ENCODE data around the gene LEPROT. TPM values are rescaled to one million over a fixed set of nuclear protein-coding genes. Genes with fewer than 3 reads are reported as not detected.
"Not testable (repeated sequence)": the region's sequence is repeated elsewhere in the genome, so short reads cannot be mapped to it uniquely, and the experiment has no call there.

LEPROT gene, protein sequence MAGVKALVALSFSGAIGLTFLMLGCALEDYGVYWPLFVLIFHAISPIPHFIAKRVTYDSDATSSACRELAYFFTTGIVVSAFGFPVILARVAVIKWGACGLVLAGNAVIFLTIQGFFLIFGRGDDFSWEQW
- 10 to 100 TPM; 19.6 to 23.3 TPM for total RNA-seq

DNA sequence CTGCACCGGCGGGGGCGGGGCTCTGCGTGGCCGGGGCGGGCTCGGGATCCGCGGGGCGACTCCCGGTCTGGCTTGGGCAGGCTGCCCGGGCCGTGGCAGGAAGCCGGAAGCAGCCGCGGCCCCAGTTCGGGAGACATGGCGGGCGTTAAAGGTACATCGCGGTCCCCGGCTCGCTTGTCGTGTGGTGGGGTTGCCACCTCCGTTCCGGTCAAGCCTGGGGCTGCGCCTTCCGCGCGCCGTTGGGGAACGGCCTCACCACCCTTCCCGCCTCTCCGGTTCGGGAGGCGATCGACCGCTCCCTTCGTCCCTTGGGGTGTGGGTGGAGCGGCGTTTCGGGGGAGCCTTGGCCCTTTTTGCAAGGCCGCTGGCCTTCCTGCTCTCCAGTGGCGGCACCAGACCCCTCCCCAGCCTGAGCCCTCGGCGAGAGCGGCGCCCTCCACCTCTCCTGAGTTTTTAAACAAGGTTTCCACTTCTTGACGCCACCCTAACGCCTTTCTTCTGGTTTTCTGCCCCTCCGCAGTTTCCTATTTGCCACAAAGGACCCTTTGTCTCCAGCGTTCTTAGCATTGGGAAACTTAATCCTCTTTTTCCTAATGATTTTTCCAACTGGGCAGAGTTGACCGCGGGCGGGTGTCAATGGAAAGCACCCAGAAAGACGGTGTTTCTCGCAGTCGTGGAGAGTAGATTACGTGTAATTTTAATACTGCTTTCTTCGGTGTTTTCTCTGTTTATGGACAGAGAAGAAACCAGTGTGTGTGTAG lies at the start of gene LEPROT, which contains the start of gene LEPR:
Gene LEPROT (plus strand): TSS at position 79 of the 761 bp plus-strand sequence. CDS start 57 bp downstream, at position 136.
Gene LEPR (plus strand): TSS at position 79 of the 761 bp plus-strand sequence. CDS start 144,898 bp downstream, outside the sequence.
- Mint-ChIP-seq H3K36me3 (ENCODE audit: low read depth) (peaks cover 16% of the 10 kb centered on the region), H3K27me3 (peaks cover 2% of the 10 kb centered on the region), H3K4me3 (no peak within 1 kb of the TSS), H3K27ac (peak within 1 kb of the TSS; percentile 91), H3K9me3 (no peaks in the 10 kb centered on the region), H3K4me1 (peaks cover 28% of the 10 kb centered on the region)
- POLR2A ChIA-PET: interaction anchor here (0.6 kb wide), 2 partner anchors 205 to 459 kb away, joined by 3 read pairs; no protein-coding TSS in a partner anchor
- CTCF ChIA-PET: interaction anchor here (1.1 to 2.4 kb wide), 4 partner anchors 11 to 173 kb away, joined by 4 to 7 read pairs (median 4); no protein-coding TSS in a partner anchor
- DNase-seq: no peak

DNA sequence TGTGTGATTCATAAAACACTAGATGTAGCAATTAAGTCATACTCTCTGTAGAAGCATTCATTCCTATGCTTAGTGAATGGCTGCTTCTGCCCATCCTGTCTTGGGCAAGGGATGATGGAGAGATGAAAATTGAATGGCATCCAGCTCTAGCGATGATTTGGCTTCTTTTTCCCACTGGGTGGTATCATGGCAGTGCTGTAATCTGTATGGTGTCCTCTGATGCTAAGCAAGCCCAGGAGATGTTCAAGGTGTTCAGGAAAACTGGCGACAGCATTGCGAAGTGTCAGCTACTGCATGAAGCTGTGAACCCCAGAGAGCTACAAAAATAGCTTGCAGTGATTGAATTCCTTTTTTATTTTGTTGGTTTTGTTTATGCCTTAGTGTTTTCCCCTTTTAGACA lies 48.9 kb upstream of the LEPROT start:
- Mint-ChIP-seq H3K27me3 (peaks cover 2% of the 10 kb centered on the region), H3K9me3 (no peaks in the 10 kb centered on the region), H3K27ac (no peak overlapping the region), H3K36me3 (ENCODE audit: low read depth) (peaks cover 2% of the 10 kb centered on the region), H3K4me3 (no peak overlapping the region), H3K4me1 (no peaks in the 10 kb centered on the region)
- CTCF ChIA-PET: interaction anchor here (1.5 to 1.6 kb wide), 2 partner anchors 8 to 31 kb away, joined by 3 to 5 read pairs; no protein-coding TSS in a partner anchor
- POLR2A ChIA-PET: no interaction called here
- no peak for DNase-seq

DNA sequence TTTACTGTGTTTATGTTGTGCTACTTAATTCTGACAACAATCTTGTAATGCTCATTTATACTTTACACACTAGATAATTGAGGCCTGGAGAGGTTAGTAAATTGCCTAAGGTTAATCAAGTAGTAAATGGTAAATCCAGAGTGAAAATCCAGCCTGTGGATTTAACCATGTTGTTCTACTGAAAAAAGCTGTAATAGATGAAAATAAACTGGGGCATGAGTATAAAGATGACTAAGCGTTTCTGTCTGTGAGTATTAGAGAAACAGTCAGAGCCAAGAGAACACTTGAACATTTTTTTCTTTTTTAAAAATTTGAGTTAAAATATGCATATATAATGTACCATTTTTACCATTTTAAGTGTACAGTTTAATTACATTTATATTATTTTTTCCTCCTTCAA lies 47.9 kb upstream of the LEPROT start:
- ChIA-PET POLR2A (no interaction called here), CTCF (interaction anchor here (1.6 kb wide), 1 partner anchor 32 kb away, joined by 5 read pairs; no protein-coding TSS in a partner anchor)
- Mint-ChIP-seq H3K4me3 (no peak overlapping the region), H3K36me3 (ENCODE audit: low read depth) (peaks cover 2% of the 10 kb centered on the region), H3K4me1 (no peaks in the 10 kb centered on the region), H3K27me3 (peaks cover 2% of the 10 kb centered on the region), H3K9me3 (no peaks in the 10 kb centered on the region), H3K27ac (no peak overlapping the region)
- DNase-seq: no peak

DNA sequence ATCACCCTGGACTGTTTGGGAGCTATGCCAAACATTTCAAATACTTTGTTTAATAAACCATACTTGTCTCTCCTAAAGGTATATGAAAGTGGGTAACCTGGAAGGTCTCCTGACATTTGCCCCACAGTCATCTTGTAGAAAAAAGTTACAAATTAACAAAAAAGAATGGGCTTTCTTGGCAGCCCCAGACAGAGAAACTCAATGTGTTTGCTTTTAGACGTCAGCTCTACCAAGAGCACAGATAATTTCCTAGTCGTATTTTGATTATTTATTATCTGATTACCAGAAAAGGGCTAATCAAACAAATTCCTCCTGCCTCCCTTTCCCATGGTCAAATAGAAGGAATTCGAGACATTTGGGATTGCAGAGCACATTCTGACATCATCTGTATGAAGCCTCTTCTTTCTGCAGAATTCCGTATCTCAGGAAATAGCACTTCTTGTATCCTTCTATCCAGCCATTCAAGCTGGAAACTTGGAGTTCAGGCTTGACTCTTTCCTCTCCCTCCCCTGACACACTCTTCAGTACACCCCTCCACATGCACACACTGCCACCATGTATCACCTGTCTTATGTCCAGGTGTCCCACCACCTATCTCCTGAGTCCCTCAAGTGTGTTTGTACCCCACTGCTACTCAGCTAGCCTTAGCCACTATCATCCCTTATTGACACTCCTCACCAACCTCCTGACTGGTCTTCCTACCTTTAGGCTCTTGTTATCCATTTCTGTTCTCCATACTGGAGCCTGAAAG lies 42.8 kb upstream of the LEPROT start:
- H3K27me3 Mint-ChIP-seq: no peaks in the 10 kb centered on the region
- H3K9me3 Mint-ChIP-seq: no peaks in the 10 kb centered on the region
- H3K4me1 Mint-ChIP-seq: no peaks in the 10 kb centered on the region
- peaks cover 3% of the 10 kb centered on the region for H3K36me3 Mint-ChIP-seq (ENCODE audit: low read depth)
- H3K4me3 Mint-ChIP-seq: no peak overlapping the region
- DNase-seq: no peak
- ChIA-PET POLR2A (no interaction called here), CTCF (no interaction called here)
- H3K27ac Mint-ChIP-seq: no peak overlapping the region

DNA sequence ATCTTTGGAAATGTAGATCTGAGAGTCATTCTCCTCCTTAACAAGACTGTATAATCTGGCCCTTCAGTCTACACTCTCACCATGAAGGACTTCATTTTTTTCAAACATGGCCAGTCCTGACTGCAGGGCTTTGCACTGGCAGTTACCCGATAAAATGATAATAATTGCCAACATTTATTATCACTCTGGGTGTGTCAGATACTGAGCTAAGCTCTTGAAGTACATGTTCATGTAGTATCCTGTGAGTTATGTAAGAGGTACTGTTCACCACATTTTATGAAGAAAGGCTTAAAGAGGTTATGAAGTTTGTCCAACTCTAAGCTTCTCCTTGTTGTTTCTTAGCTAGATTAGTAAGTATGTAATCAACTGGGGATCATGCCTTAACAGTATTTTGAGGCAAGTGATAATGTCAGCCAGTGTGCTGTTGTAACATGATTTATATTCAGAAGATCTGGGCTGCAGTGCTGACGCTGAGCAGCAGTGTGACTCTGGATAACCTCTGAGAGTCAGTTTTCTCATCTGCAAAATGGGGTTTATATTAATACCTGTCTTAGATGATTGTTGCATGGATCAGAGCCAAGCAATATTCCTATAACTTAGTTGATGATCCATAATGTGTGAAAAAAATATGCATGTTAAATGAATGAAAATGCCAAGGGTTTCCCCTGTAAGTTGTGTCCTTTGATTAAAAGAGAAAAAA lies 42.1 kb upstream of the LEPROT start:
- no peaks in the 10 kb centered on the region for H3K4me1 Mint-ChIP-seq
- H3K9me3 Mint-ChIP-seq: no peaks in the 10 kb centered on the region
- H3K27ac Mint-ChIP-seq: no peak overlapping the region
- H3K36me3 Mint-ChIP-seq (ENCODE audit: low read depth): peaks cover 3% of the 10 kb centered on the region
- H3K27me3 Mint-ChIP-seq: no peaks in the 10 kb centered on the region
- no peak overlapping the region for H3K4me3 Mint-ChIP-seq
- ChIA-PET CTCF (no interaction called here), POLR2A (no interaction called here)
- no peak for DNase-seq

DNA sequence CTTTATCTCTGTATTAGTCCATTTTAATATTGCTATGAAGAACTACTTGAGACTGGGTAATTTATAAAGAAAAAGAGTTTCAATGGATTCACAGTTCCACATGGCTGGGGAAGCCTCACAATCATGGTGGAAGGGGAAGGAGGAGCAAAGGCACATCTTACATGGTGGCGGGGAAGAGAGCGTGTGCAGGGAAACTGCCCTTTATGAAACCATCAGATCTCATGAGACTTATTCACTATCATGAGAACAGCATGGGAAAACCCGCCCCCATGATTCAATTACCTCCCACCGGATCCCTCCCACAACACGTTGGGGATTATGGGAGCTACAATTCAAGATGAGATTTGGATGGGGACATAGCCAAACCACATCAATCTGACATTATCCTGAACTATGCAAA lies 36.0 kb upstream of the LEPROT start:
- H3K36me3 Mint-ChIP-seq (ENCODE audit: low read depth); H3K4me3 Mint-ChIP-seq; DNase-seq; H3K4me1 Mint-ChIP-seq; H3K27me3 Mint-ChIP-seq; H3K9me3 Mint-ChIP-seq; H3K27ac Mint-ChIP-seq; POLR2A ChIA-PET: not testable (repeated sequence)
- CTCF ChIA-PET: interaction anchor here (1.3 kb wide), 1 partner anchor 9 kb away, joined by 3 read pairs; no protein-coding TSS in a partner anchor

DNA sequence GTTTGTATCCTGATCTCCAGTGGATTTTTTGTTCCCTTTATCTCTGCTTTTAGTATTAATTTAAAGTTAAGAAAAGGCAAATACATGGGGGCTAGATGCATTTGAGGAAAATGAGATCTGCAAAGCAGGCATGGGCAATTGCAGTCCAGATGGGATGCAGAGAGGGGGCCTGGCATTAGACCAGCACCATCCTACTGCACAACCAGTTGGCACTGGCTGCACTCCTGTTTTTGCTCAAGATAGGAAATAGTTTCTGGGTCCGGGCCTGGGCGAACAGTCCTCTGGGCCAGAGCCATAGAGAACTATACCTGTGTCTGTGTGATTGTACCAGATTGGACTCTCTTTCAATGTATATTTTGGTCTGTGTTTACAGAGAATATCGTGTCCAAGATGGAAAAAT lies 34.0 kb upstream of the LEPROT start:
- peaks cover 19% of the 10 kb centered on the region for H3K4me1 Mint-ChIP-seq
- ChIA-PET CTCF (interaction anchor here (0.6 to 1.1 kb wide), 2 partner anchors 23 to 708 kb away, joined by 3 read pairs; no protein-coding TSS in a partner anchor), POLR2A (interaction anchor here (0.6 kb wide), 2 partner anchors 20 to 45 kb away, joined by 3 read pairs; no protein-coding TSS in a partner anchor)
- no peak overlapping the region for H3K27ac Mint-ChIP-seq
- H3K9me3 Mint-ChIP-seq: peaks cover 3% of the 10 kb centered on the region
- no peaks in the 10 kb centered on the region for H3K27me3 Mint-ChIP-seq
- DNase-seq: no peak
- H3K36me3 Mint-ChIP-seq (ENCODE audit: low read depth): peaks cover 9% of the 10 kb centered on the region
- no peak overlapping the region for H3K4me3 Mint-ChIP-seq

DNA sequence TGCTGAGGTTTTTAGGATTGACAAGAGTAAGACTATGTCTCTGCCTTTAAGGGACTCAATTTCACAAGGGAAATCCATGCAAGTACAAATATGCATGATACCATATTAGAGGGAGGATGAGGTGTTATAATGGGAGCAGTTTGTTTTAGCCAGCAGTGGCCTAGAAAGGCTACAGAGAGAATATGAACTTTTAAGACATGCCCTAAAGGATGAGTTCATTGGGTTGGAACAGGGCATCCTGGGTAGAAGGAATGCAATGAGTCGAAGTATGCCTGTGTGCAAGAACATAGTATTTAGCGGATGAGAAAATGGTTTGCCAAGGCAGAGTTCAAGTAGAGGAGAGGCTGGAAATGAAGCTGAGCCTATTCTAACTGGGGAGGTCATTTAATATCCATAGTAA lies 32.6 kb upstream of the LEPROT start:
- H3K36me3 Mint-ChIP-seq (ENCODE audit: low read depth): peaks cover 10% of the 10 kb centered on the region
- H3K4me3 Mint-ChIP-seq: no peak overlapping the region
- H3K4me1 Mint-ChIP-seq: peaks cover 25% of the 10 kb centered on the region

DNA sequence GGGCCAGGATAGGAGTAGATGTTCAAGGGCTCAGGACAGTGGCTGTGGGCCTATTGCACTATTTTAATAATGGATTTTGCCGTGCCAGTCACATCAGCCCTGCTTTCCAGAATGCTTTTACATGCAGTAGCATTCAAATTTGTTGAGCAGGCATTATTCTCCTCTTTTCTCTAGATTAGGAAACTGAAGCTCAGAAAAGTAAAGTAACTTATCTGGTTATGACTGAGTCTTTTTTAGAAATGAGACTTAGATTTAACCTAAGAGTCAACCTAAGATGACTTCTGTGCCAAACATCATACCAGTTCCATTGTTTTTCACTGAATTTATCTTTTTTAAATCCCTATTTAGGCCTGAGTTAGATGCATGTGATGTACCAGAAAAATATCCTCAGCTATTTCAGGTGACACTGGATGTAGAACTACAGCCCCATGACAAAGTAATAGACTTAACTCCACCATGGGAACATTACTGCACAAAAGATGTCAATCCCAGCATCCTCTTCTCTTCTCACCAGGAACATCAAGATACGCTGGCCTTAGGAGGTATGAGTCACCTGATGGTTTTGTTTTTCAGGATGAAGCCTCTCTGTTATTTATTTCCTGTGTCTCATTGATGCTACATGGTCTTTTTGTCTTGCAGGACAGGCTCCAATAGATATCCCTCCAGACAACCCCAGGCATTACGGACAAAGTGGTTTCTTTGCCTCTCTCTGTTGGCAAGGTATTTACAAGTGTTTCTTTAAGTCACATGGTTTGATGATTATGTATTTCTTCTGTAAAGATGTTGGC lies 31.4 kb upstream of the LEPROT start:
- DNase-seq: no peak
- no peaks in the 10 kb centered on the region for H3K27me3 Mint-ChIP-seq
- H3K27ac Mint-ChIP-seq: no peak overlapping the region
- H3K4me3 Mint-ChIP-seq: no peak overlapping the region
- peaks cover 36% of the 10 kb centered on the region for H3K4me1 Mint-ChIP-seq
- ChIA-PET CTCF (no interaction called here), POLR2A (no interaction called here)
- peaks cover 10% of the 10 kb centered on the region for H3K36me3 Mint-ChIP-seq (ENCODE audit: low read depth)
- H3K9me3 Mint-ChIP-seq: peaks cover 3% of the 10 kb centered on the region

More for the DNA sequence above, 32.6 kb upstream of the LEPROT start:
- no peak overlapping the region for H3K27ac Mint-ChIP-seq
- CTCF ChIA-PET: no interaction called here
- no peaks in the 10 kb centered on the region for H3K27me3 Mint-ChIP-seq
- DNase-seq: no peak
- POLR2A ChIA-PET: no interaction called here
- H3K9me3 Mint-ChIP-seq: peaks cover 3% of the 10 kb centered on the region

DNA sequence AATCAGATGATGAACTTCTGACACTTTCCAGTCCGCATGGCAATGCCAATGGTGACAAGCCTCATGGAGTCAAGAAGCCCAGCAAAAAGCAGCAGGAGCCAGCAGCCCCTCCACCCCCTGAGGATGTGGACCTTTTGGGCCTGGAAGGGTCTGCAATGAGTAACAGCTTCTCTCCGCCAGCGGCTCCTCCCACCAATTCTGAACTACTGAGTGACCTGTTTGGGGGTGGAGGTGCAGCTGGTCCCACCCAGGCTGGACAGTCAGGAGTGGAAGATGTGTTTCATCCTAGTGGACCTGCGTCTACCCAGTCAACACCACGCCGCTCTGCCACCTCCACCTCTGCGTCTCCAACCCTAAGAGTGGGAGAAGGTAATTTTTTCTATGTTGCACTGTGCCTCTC lies 28.0 kb upstream of the LEPROT start:
- Mint-ChIP-seq H3K27me3 (no peaks in the 10 kb centered on the region), H3K9me3 (no peaks in the 10 kb centered on the region), H3K4me3 (no peak overlapping the region), H3K27ac (peak overlapping the region; percentile 26), H3K4me1 (peaks cover 66% of the 10 kb centered on the region), H3K36me3 (ENCODE audit: low read depth) (peaks cover 16% of the 10 kb centered on the region)
- ChIA-PET POLR2A (no interaction called here), CTCF (interaction anchor here (1.2 kb wide), 1 partner anchor 21 kb away, joined by 3 read pairs; no protein-coding TSS in a partner anchor)
- no peak for DNase-seq

DNA sequence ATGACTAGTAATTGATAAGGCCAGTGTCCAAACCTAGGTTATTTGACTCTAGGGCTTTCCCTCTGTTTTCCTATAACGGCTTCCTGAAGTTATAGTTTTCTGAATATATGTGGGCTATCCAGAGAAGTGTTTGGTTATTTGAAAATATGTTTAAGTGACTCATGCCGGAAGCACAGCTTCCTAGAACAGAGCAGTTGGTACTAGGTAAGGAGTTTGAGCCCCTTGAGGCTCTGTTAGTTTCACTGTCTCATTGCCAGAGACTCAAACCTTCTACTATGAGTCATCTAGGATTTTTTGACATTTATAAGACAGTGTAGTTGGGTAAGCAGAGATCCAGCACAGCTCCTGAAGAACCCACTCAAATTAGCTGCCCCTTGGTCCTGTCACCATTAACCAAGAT lies 27.1 kb upstream of the LEPROT start:
- Mint-ChIP-seq H3K27me3 (no peaks in the 10 kb centered on the region), H3K9me3 (no peaks in the 10 kb centered on the region), H3K36me3 (ENCODE audit: low read depth) (peaks cover 16% of the 10 kb centered on the region), H3K4me1 (peaks cover 73% of the 10 kb centered on the region), H3K4me3 (no peak overlapping the region), H3K27ac (peak overlapping the region; percentile 62)
- DNase-seq: peak; percentile 26
- ChIA-PET POLR2A (interaction anchor here (0.7 kb wide), 1 partner anchor 419 kb away, joined by 4 read pairs; no protein-coding TSS in a partner anchor), CTCF (interaction anchor here (0.5 to 1.4 kb wide), 7 partner anchors 9 to 139 kb away, joined by 3 to 5 read pairs (median 3); partner anchors contain the start of genes LEPR and LEPROT)

Data from activated CD4-positive, alpha-beta T cell treated with anti-CD3 and anti-CD28 coated beads, Interleukin-2, amount 10 ng/mL, durations not matched to agents 7 days and 5 days (primary cell).